HG02588 (cell line): Measurements from ENCODE around the gene CAPN13.

Experiments used
- ATAC-seq: cut with Tn5 transposase; IDR thresholded peaks from one replicate; pipeline ENCODE4 v1.9.1; 2021; ENCODE audit warnings: mild to moderate bottlenecking, moderate library complexity; ENCODE audit not compliant: unreplicated experiment

The CAPN13 gene

DNA sequence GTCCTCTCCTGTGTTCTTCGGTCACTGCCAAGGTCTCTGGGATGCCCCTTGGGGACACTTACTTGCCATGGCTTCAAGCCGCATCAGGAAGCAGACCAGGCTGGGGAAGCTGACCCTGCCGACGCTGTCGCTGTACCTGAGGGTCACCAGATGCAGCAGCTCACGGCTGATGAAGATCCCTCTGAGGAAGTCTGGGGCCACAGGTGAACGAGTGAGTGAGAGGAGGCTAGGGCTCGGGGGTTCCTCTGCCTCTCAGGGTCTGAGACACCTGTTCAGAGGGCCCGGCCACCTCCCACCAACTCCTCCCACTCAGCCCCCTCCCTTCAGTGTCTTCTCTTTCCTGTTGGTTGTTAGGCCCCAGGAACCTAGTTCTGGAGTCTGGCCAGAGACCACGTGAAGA, 74.9 kb downstream of the CAPN13 start:
- no peak for ATAC-seq

DNA sequence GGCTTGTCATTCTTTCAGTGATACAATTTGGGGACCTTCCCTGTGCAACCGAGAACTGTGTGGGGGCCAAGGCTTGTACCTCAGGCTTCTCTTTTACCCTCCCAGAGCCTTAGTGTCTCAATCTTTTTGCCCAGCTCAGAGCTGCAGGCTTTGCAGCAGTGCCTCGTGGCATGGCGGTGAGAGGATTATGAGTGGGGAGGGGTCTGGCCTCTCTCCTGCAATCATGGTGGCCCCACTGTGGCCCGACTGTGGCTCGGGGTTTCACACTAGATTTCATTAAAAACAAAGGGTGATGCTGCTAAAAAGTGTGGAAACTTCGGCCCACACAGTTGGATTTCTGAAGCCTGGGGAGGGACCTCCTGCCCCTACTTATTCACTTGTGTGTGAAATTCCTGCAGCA, 75.5 kb downstream of the CAPN13 start:
- ATAC-seq: no peak

DNA sequence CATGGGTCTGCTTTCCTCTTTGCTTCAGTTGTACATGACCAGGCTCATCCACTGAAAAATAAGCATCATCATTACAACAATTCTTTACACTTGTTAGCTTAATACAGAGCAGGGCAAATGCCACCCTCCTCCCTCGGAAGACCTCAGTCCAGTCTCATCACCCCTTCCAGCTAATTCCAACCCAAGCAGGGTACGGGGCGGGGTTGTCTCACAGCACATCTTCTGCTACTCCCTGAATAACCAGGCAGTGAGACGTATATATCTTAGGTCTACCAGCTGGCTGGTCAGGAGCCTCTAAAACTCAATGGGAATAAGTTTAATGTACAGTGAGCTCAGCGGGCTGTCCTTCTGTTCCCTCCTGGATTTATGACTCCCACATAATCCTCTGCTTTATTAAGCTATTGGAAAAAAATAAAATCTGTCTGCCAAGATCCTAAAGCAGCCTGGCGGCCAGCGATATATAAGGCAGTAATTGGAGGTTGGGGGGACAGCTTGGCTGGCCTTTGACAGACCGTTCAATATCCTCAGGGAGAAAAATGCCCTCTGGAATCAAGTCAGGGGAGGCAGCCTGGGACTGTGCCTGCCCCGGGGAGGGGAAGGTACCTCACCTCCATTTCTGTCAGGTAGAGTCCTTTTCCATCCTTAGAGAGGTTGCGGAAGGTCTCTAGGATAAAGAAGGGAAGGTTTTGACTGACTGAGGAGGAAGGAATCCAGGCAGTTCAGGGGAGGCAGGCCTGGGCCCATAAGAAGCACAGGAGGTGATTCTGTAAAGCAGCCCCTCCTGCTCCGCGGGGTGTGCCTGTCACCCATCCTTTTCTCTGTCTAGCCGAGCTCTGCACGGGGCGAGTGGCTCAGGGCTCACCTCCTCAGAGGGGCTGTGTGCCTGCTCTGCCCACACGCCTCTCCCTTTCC, 76.3 kb downstream of the CAPN13 start:
- ATAC-seq: no peak

DNA sequence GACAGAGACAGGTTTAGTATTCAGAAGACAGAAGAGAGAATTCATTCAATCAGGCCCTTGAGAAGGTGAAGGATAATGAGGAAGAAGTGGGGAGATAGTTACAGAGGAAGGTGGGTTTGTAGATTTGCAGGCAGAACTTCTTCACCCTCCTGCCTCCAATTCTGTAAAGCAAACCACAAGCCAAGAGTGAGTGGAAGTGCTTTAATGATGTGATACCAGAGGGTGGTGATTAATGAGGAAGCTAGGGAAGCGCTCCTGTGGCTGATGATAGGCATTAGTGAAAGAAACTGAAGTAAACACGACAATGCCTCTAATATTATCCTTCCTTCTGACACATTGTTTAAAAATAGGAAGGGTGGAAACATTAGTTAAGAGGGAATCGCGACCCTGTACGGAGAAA, 78.2 kb downstream of the CAPN13 start:
- ATAC-seq: no peak

DNA sequence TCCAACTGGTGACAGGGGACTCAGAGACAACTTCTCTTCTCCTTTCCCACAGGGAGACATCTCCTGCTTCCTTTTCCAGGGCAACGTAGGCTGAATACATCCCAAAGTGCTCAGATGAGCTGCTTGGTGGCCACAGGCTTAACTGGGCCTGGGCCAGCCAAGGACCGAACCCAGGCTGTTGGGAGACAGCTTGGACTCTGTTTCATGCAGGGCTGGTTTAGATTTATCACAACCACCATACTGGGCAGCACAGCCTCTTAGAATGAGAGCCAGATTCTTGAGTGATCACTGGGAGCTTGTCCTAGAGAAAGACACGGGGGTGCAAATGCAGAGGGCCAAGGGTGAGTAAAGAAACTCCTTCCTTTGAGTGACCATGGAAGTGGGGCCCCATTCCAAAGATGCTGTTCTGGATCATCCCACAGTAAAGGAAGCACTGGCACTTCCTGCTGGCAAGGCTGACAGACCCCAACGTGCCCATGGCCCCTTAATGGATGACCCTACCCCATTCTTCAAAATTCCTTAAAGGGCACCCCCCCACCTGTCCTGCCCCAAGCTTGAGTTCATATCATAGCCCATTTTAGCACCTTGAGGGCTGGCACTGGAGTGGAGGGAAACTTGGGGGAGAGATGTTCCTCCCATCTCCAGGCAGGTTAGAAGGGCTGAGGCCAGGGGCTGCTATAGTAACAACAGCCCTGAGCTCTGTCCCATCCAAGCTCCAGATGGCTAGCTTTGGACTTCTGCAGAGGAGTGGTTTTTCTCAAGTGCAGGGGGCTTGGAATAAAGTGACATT, 84.1 kb downstream of the CAPN13 start:
- no peak for ATAC-seq

DNA sequence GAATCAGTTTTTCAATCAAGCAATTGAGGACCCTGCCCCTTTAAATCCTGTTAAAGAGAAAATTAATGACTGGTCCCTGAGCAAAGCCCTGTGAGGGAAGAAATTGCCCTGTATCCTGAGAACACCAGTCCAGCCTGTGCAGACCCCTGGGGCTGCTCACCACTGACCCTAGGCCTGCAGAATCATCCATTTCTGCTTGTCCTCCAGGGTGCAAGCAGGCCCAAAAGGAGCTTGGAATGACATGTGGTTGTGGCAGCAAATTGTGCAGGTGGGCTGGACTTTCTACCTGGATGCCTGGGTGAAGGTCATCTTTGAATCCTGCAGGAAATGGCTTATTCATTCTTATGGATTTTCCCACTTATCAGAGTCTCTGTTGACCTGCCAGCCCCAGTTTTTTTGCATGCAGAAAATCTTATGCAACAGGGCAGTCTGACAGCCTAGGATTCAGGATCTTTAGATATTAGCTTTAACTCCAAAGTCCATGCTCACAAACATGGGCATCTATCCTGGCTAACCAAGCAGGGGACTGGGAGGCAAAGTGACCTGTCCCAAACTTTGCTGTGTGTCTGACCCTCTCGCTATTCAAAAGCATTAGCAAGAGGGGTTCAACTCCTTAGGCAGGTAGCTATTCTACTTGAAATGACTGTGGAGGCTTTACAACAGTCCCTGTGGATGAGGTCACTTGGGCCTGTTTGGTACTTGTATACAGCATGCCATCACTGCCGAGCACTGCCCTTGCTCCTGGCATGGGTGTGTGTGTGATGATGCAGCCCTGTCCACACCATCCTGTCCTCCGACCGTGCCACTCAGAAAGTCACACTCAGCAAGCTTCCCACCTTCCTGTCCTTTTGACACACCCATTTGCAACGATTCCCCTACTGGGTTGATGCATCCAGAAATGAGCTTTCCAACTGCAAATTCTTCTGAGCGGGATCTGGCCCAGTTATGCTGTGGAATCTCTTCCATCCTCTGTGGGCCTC, 85.3 kb downstream of the CAPN13 start:
- no peak for ATAC-seq

DNA sequence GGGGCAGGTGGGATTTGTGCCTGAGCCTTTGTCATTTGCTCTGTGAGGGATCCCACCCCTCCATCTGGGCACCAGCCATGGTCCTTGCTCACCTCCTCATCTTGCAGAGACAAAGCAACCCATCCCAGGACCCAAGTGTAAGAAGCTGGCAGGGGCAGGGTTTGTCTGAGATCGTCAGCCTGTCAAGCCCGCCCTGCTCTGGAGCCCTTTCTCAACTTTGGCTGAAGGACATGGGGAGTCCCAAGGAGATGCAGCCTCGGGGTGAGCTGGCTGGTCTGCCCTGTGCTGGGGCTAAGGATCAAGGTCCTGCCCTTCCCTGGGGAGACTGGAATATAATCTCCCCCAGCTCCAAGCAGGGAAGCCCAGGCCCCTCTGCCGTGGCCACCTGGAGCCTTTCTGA, 86.0 kb downstream of the CAPN13 start:
- ATAC-seq: no peak

DNA sequence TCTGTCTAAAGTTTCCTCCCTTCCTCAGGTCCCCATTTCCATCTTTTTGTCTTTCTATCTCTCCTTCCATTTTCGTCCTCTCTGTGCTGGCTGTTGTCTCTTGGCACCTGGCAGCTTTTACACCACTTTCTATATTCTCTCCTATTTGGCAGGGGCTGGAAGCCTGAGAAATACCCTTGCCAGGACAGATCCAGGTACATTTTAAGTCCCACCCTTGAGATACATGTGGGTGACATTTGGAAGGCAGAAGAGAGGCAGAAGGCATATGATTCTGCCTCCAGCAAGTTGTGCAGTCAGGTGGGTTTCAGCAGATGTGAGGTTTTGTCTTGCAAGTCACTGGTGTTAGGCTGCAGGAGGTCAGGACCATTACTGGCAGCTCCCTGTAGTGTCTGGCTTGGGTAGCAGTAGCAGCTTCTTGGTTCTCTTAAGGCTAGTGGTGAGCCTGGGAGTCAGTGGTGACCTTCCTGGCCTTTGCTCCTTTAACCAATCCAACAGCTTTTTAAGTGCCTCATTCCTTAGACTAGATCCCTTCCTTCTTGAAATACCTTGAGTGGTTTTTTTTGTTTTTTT, 90.1 kb downstream of the CAPN13 start:
- no peak for ATAC-seq

DNA sequence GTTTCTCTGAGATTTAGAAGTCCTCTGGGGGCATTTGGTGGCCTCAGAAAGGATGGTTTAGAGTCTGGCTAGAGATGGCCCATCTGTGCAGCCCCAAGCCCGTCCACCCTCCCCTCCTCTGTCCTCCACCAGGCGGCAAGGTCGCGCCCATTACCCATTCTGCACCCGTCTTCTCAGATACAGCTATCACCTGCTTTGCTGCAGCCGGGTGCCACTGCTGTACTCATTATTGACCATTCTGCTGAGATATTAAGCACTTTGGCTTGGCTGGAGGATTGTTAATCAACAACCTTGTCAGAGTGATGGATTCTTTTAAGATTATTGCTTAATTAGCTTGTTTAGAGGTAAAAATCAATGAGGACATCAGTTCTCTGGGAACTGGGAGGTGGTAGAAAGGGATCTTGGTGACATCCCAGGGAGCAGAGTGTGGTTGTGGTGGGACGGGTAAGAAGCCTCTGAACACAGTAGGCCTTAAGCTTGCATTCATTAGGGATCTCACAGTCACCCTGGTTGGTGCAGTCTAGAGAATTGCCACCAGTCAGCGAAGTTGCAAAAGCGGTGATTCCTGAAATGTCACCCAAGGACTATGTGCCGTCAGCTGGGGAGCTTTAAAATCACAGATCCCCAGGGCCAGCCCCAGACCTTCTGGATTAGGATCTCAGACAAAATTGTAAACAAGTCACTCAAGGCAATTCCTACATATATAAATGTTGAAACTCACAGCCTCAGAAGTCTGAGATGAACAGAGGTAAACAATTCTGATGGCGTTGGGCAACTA, 90.9 kb downstream of the CAPN13 start:
- no peak for ATAC-seq

DNA sequence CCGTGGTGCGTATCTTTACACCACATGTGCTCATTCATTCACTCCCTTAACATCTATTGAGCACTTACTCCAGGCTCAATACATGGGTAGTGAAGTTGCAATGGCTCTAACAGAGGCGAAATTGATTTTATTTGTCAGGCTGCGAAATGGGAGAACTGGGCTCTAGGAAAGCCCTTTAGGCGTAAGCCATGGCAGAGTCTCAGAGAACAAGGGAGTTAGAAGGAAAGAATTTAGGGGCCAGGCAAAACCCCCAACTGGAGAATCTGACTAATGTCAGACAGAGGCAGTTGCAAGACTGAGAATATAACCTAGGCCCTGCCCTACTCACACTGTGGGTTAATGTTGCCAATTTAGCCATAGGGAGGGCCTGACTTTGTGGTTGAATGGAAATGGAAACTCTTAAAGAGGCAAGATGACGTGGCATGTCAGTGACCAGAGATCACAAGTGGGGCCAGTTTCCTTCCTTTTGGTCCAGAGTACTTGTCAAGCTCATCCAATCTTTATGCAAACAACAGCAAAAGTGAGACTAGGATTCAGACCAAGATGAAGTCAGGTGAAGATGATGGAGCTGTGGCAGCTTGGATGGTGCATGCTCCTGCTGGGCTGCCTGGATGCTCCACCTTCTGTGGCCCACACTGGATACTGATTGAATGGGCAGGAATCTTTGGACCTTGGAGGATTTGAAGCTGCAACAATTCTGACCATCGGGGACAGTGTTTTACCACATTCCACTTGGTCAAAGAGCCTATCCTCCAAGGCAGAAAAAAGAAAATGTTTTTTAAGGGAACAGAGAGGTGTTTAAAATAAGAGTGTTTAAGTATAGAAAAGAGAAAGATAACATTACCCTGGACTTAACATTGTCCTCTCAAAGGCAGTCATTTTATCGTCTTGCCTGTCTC, 92.2 kb downstream of the CAPN13 start:
- no peak for ATAC-seq

DNA sequence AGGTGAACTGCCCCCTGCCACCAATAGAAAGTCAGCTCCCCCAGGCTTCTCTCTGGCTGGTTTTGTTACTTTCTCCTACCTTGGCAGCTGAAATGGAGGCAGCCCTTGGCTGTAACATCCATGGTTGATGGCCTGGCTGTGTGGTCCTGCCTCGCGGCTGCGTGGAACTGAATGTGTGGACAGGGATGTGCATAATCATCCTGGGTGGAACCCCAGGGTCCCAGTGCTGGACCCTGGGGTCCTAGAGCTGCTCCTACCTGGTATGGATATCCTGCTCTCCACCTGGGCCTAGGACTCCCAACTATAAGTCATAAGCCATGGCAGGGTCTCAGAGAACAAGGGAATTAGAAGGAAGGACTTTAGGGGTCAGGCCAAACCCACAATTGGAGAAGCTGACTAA, 93.5 kb downstream of the CAPN13 start:
- ATAC-seq: no peak

DNA sequence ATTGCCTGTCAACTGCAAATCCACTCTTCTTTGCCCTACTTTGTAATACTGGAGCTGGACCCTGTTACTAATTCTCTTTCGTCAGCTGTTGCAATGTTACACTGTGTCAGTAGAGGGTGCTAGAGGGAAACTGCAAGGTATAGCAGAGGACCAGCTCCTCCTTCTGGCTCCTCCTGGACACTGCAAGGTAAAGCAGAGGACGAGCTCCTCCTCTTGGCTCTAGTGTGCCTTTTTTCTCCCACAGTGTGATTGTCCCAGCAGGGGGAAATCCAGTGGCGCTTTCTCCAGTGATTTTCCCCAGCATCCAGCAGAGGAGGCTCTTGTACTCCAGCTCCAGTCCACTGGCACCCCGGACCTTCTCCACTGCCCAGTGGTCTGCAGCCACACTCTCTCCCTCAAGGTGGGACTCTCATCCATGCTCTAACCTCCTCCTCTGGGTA, 95.6 kb downstream of the CAPN13 start:
- peak; percentile 81 for ATAC-seq

DNA sequence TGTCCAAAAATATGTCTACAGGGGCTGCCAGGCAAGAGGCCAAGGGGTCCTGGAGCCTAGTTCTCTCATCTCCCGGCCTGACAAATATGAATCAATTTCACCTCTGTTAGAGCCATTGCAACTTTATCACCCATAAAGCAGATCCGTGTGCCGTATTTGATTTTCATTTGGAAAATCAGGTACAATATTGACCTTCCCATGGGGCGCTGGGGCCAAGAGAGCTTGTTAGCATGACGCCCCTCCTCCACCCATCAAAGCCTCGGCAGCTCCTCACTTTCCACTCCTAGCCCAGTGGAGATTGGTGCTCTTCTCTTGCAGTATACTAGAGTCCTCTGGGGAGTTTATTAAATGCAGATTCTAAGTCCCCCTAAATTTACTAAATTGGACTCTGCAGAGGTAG, 96.8 kb downstream of the CAPN13 start:
- ATAC-seq: no peak

DNA sequence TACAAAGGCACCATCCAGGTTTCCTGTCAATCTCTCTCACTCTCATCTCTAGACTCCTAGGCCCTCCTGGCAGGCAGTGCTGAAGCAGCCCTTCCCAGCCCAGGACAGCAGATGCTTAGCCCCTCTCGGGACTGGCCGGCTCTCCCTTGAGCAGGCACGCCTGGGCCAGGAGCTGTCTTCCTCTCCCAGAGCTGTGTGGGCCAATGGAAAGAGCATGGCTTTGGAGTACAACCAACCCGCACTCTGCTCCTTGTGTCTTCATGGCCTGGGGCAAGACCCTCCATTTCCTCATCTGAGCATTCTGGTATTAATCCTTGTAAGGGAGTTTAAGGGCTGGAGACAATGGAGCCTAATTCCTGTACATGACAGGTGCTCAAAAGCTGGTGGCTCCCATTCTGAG, 97.2 kb downstream of the CAPN13 start:
- no peak for ATAC-seq

DNA sequence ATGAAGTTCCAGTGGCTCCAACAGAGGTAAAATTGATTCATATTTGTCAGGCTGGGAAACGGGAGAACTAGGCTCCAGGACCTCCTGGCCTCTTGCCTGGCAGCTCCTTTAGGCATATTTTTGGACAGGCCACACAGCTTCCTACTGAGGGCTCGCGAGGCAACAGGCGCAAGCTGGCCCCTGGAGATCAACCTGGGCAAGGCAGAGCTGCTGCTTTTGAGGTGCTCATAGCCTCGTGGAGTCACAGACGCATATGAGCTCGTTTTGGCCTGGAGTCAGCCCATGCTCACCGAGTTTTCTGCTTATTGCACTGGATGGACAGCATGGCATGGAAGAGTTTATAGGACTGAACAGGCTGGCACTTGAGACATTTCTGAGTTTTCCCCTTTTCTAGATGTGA, 97.7 kb downstream of the CAPN13 start:
- ATAC-seq: no peak

DNA sequence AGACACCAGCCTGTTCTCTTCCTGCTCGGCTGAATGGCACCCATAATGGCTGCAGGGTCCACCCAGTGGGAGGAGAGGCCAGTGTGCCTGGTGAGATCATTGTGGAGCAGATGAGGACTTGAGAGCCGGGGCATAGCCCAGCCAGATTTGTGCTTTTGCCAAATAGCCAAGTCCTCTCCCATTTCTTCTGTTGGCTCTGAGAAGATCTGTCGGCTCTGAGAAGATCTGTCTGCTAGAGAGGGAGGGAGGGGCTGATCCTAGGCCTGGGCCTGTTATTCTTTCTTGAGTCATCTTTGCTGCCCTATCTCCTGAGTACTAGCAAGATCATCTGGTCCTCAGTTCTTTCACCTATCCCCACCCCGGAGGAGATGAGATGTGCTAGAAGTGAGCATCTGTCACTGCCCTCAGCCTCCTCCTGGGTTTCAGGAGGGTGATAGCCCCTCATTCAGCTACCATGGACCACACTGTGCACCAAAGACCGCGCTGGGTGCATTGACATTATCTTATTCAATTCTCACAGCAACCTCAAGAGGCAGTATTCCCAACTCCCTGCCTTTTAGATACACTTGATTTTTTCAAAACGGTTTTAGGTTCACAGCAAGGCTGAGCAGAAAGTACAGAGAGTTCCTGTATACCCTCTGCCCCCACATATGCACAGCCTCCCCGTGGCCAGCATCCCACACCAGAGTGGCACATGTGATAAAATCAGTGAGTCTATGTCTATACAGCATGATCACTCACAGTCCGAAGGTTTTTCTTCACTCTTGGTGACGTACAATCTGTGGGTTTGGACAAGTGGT, 98.6 kb downstream of the CAPN13 start:
- no peak for ATAC-seq

DNA sequence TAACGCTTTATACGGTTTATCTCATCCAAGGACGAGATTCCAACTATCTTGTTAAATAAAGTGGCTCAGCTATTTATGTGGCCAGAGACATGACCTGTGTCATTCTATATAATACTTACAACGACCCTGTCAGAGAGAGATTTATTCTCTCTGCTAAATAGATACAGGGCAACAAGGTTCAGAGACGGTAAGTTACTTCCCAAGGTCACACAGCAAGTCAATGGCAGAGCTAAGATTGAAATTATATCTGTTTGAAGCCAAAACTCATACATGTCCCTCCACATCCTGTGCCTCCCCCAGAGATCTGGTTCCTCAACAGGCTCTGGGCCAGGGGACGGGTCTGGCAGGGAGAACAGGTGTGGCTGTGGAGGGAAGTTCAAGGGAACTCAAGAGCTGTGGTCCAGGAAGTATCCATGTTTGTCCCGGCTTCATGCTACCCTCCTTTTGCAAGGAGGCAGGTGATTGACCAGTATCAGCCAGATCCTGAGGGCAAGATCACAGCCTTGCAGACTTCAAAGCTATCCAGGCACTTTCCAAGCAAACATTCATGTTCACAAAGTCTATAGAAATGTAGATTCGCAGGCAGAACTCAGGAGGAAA, 99.8 kb downstream of the CAPN13 start:
- no peak for ATAC-seq
